Measurements from ENCODE around the gene HSF4. TPM values are rescaled to one million over a fixed set of nuclear protein-coding genes. Genes with fewer than 3 reads are reported as not detected.

The HSF4 gene
- total and polyA plus RNA-seq, 8 donors, result 2.5 to 38.2 (median 5.0) TPM

GRCh38 chr16:67163164-67163998 is 1.2 kb upstream of the HSF4 start:
- intact Hi-C loops (cut with DNase I), result no loop called here
- Histone ChIP-seq H3K27ac (no peak overlapping the region), H3K36me3 (no peaks in the 10 kb centered on the region), H3K4me3 (peak overlapping the region; percentile 7 to 24), H3K4me1 (peaks cover 38 to 60% of the 10 kb centered on the region in 2 donors), H3K9me3 (no peaks in the 10 kb centered on the region), H3K27me3 (peaks cover 25 to 72% of the 10 kb centered on the region in 2 donors)
- DNase-seq, result no peak
- no peak for ATAC-seq
- no peak for TF ChIP-seq CTCF (IDR thresholded peaks at IDR 0.05)

DNA sequence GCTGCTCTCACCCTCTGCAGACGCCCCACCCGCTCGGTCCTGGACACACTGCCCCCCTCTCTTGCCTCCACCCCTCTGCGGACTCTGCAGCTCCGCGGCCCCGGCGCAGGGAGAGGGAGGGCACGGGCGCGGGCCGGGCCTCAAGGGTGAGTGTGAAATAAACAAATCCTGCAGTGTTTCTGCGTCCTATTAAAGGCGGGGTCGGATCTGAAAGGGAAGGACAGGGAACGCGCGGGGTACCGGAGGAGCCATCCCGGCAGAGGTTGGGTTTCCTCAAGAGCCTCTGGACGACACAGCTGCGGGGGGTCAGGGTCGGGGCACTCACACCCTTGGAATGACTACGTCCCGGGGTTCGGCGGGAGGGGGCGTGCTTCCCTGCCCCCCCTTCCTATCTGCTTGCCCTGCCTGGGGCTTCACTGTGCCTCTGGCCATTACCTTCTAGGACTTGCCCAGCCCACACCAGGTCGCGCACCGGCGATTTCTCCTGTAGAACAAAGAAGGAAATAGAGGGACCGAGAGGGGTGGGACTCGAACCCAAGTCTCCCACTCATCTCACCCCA is 466 bp upstream of the HSF4 start:
- peak; percentile 1 for ATAC-seq
- H3K27ac ChIP-seq, result no peak overlapping the region
- no peak for TF ChIP-seq CTCF (IDR thresholded peaks at IDR 0.05)

GRCh38 chr16:67165121-67166078 is 855 bp downstream of the HSF4 start:
- intact Hi-C loops (cut with DNase I), result no loop called here
- Histone ChIP-seq H3K9me3 (no peaks in the 10 kb centered on the region), H3K4me1 (peaks cover 48 to 65% of the 10 kb centered on the region in 2 donors), H3K27ac (no peak overlapping the region), H3K4me3 (peak overlapping the region in 1 of 2 donors; percentile 24), H3K36me3 (no peaks in the 10 kb centered on the region), H3K27me3 (peaks cover 25 to 92% of the 10 kb centered on the region in 2 donors)
- ATAC-seq, result no peak
- TF ChIP-seq CTCF (IDR thresholded peaks at IDR 0.05), result no peak
- no peak for DNase-seq

More for the DNA sequence above, 466 bp upstream of the HSF4 start:
- Histone ChIP-seq H3K27me3 (peaks cover 25 to 79% of the 10 kb centered on the region in 2 donors), H3K9me3 (no peaks in the 10 kb centered on the region), H3K4me3 (peak overlapping the region; percentile 7 to 24), H3K36me3 (no peaks in the 10 kb centered on the region), H3K4me1 (peaks cover 38 to 54% of the 10 kb centered on the region in 2 donors)
- intact Hi-C loops (cut with DNase I), result no loop called here
- peak in 1 of 4 donors; percentile 84 for DNase-seq

- no peak for TF ChIP-seq CTCF (IDR thresholded peaks at IDR 0.05)
- Histone ChIP-seq H3K4me1 (peaks cover 49 to 69% of the 10 kb centered on the region in 2 donors), H3K27ac (no peak overlapping the region), H3K27me3 (peaks cover 25 to 100% of the 10 kb centered on the region in 2 donors), H3K36me3 (no peaks in the 10 kb centered on the region), H3K9me3 (no peaks in the 10 kb centered on the region), H3K4me3 (no peak overlapping the region)
- intact Hi-C loops (cut with DNase I), result no loop called here
- ATAC-seq, result no peak
- DNase-seq, result no peak
Observed at GRCh38 chr16:67166110-67166547, 1.6 kb downstream of the HSF4 start.

Data from left lung (tissue), 10 donors.